HG03460 (cell line): Measurements from ENCODE around the gene USH1C.

Experiments used
- ATAC-seq: cut with Tn5 transposase; IDR thresholded peaks from one replicate; pipeline ENCODE4 v1.9.1; 2021; ENCODE audit not compliant: unreplicated experiment

Gene USH1C

GRCh38 chr11:17544181-17544622 lies at the start of gene USH1C:
Gene USH1C, minus strand, starts transcription at chr11:17544416. Its CDS starts 109 bp downstream, at chr11:17544307.
- no peak for ATAC-seq

GRCh38 chr11:17593466-17594245 lies 49.4 kb upstream of the USH1C start:
- ATAC-seq = no peak

- no peak for ATAC-seq
Observed at GRCh38 chr11:17591293-17591692, 47.1 kb upstream of the USH1C start.

GRCh38 chr11:17590463-17590862 lies 46.2 kb upstream of the USH1C start:
- ATAC-seq = no peak

- ATAC-seq = no peak
Observed at GRCh38 chr11:17588721-17589120, 44.5 kb upstream of the USH1C start.

GRCh38 chr11:17588166-17588565 lies 44.0 kb upstream of the USH1C start:
- ATAC-seq = no peak

GRCh38 chr11:17585911-17586695 lies 41.9 kb upstream of the USH1C start:
- ATAC-seq = no peak

- ATAC-seq = no peak
Observed at GRCh38 chr11:17581732-17582053, 37.5 kb upstream of the USH1C start.

- no peak for ATAC-seq
Observed at GRCh38 chr11:17581036-17581731, 37.0 kb upstream of the USH1C start.

- ATAC-seq = no peak
Observed at GRCh38 chr11:17580271-17580670, 36.1 kb upstream of the USH1C start.

- no peak for ATAC-seq
Observed at GRCh38 chr11:17579451-17579850, 35.2 kb upstream of the USH1C start.

- ATAC-seq = no peak
Observed at GRCh38 chr11:17578958-17579357, 34.7 kb upstream of the USH1C start.

- no peak for ATAC-seq
Observed at GRCh38 chr11:17578296-17578695, 34.1 kb upstream of the USH1C start.

- no peak for ATAC-seq
Observed at GRCh38 chr11:17575431-17576425, 31.5 kb upstream of the USH1C start.

- ATAC-seq = no peak
Observed at GRCh38 chr11:17574141-17575091, 30.2 kb upstream of the USH1C start.

- ATAC-seq = no peak
Observed at GRCh38 chr11:17573526-17573925, 29.3 kb upstream of the USH1C start.

GRCh38 chr11:17572791-17573460 lies 28.7 kb upstream of the USH1C start:
- no peak for ATAC-seq

GRCh38 chr11:17572359-17572690 lies 28.1 kb upstream of the USH1C start:
- no peak for ATAC-seq
